Activated CD4-positive, alpha-beta T cell treated with anti-CD3 and anti-CD28 coated beads for 36 hours (primary cell): ENCODE results near the gene SRD5A1. TPM values are rescaled to one million over a fixed set of nuclear protein-coding genes. Genes with fewer than 3 reads are reported as not detected.
A peak's percentile ranks its signal among the peaks of the same experiment; 100 is the strongest.

Experiments
- ATAC-seq: fragments of 200-7000 bp; cut with Tn5 transposase; one replicate; pipeline ENCODE4 v1.10.0; 2021; ENCODE audit warnings: mild to moderate bottlenecking, moderate library complexity
- CTCF ChIA-PET: fragments of 350-600 bp; sonication (Branson Sonifier 250); formaldehyde crosslinking; loops from one replicate; lab custom pipeline; 2021; ENCODE audit warnings: antibody characterized with exemption; lab: Charles Lee
- POLR2A ChIA-PET: fragments of 350-600 bp; sonication (Branson Sonifier 250); formaldehyde crosslinking; loops from one replicate; lab custom pipeline; 2021; ENCODE audit warnings: antibody characterized with exemption, inconsistent platforms; lab: Charles Lee
- DNase-seq: peaks from one replicate; pipeline ENCODE4 v3.0.0-alpha.2; 2020
- H3K27ac Mint-ChIP-seq: one replicate; pipeline ENCODE4 v1.8.0; 2021; ENCODE audit warnings: mixed read lengths
- H3K27me3 Mint-ChIP-seq: one replicate; pipeline ENCODE4 v1.8.0; 2021; ENCODE audit warnings: mixed read lengths
- H3K36me3 Mint-ChIP-seq: one replicate; pipeline ENCODE4 v1.8.0; 2021; ENCODE audit warnings: low read depth, mixed read lengths
- H3K4me1 Mint-ChIP-seq: one replicate; pipeline ENCODE4 v1.8.0; 2021; ENCODE audit warnings: mixed read lengths
- H3K4me3 Mint-ChIP-seq: one replicate; pipeline ENCODE4 v1.8.0; 2021; ENCODE audit warnings: mild to moderate bottlenecking, moderate library complexity, mixed read lengths
- H3K9me3 Mint-ChIP-seq: one replicate; pipeline ENCODE4 v1.8.0; 2021; ENCODE audit warnings: low read depth, mixed read lengths
- intact Hi-C, 2 experiments: fragments of 100-400 bp; cut with DNase I in 1 of 2; cut with micrococcal nuclease in 1 of 2; formaldehyde crosslinking; loops; one replicate each; pipeline versions ENCODE4 v1.14.2 to v1.15.1; 2022 to 2024; cut with DNase I, micrococcal nuclease
- total RNA-seq, 2 experiments: library from RNA; stranded (reverse); gene quantifications; one replicate each; pipeline ENCODE4 v1.2.3, GENCODE V29; 2021

The SRD5A1 gene, protein sequence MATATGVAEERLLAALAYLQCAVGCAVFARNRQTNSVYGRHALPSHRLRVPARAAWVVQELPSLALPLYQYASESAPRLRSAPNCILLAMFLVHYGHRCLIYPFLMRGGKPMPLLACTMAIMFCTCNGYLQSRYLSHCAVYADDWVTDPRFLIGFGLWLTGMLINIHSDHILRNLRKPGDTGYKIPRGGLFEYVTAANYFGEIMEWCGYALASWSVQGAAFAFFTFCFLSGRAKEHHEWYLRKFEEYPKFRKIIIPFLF
- total RNA-seq: 10 to 100 TPM in 1 of 2 experiments, 1 to 10 TPM in 1; 7.6 to 11.1 TPM

DNA sequence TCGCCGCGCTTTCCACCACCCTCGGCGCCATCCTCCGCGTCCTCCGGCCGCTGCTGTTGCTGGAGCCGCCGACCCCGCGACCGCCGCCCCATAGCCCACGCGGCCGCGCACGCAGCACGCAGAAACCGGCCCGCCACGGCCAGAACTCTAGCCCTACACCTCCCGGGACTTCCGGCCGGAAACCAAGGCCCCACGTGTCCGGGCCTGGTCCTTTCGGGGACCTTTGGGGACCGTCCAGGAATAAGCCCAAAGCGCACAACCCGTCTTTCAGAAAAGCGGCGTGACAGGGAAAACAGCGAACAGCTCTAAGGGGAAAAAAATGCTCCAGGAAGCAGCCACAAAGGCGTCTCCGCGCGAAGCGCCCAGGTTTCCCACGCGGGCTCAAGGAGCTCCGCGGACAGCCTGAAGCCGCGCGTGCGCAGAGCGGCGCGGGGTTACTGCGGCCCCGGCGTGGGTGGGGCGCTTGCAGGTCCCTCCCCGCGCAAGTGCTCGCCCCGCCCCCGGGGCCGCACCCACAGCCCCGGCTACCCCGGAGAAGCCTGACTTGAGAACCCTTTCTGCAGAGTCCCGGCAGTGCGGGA is at the start of gene SRD5A1, which contains the start of gene NSUN2:
Gene SRD5A1 (plus strand): TSS at position 553 of the 581 bp plus-strand sequence. CDS start 137 bp downstream, outside the sequence.
Gene NSUN2 (minus strand): TSS at position 157 of the 581 bp plus-strand sequence. CDS start 65 bp downstream, at position 92.
- CTCF ChIA-PET: interaction anchor here (1.0 kb wide), 1 partner anchor 79 kb away, joined by 3 read pairs; no protein-coding TSS in a partner anchor
- H3K27ac Mint-ChIP-seq: peak within 1 kb of the TSS; percentile 98

DNA sequence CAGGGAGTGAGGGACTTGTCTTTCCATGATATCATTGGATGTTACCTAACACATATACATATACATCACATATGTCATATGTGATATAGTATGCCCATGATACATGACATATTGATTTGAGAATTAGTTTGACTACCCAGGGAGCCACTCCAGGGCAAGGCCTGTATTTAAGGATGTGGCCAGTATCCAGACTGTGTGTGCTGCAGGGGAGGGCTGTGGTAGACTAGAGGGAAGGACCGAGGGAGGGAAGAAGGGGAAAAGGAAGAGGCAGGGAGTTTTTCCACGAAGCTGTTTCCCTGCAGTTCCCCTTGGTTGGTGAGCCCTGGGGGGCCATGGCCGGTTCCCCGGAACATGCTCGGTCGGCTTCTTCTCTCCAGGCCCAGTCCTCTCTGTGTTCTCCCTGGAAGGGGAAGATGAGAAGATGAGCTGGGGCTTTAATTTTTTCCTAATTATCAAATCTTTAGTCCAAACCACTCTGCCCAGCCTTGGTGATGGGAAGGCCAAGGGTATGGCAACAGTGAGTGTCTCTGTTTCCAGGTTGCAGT is 49.1 kb upstream of the SRD5A1 start:
- intact Hi-C loops: loop anchor here in 1 of 2 experiments (10.0 kb wide), 1 partner anchor 1089 kb away; no protein-coding TSS in a partner anchor
- ChIA-PET CTCF (interaction anchor here (0.7 to 1.2 kb wide), 2 partner anchors 10 to 1340 kb away, joined by 3 read pairs; no protein-coding TSS in a partner anchor), POLR2A (no interaction called here)
- Mint-ChIP-seq H3K36me3 (no peaks in the 10 kb centered on the region), H3K9me3 (no peaks in the 10 kb centered on the region), H3K4me3 (no peak overlapping the region), H3K27me3 (peaks cover 46% of the 10 kb centered on the region), H3K4me1 (peaks cover 3% of the 10 kb centered on the region), H3K27ac (no peak overlapping the region)
- ATAC-seq (no peak), DNase-seq (no peak)

More for the DNA sequence above, at the start of gene SRD5A1, which contains the start of gene NSUN2:
- Mint-ChIP-seq H3K4me3 (peak within 1 kb of the TSS; percentile 99), H3K36me3 (peaks cover 42% of the 10 kb centered on the region), H3K4me1 (peaks cover 31% of the 10 kb centered on the region), H3K9me3 (no peaks in the 10 kb centered on the region), H3K27me3 (no peaks in the 10 kb centered on the region)
- intact Hi-C loops: loop anchor here (1.0 to 5.0 kb wide), 10 partner anchors 80 to 1236 kb away; partner anchors contain the start of genes FASTKD3 (in 2 of the 2), MED10 (in 2 of the 2), MTRR (in 2 of the 2) and TENT4A (in 2 of the 2)
- ATAC-seq (peak; percentile 89), DNase-seq (peak; percentile 96)
- POLR2A ChIA-PET: interaction anchor here (0.5 to 1.1 kb wide), 5 partner anchors 10 to 255 kb away, joined by 3 to 7 read pairs (median 5); partner anchors contain the start of gene MED10

DNA sequence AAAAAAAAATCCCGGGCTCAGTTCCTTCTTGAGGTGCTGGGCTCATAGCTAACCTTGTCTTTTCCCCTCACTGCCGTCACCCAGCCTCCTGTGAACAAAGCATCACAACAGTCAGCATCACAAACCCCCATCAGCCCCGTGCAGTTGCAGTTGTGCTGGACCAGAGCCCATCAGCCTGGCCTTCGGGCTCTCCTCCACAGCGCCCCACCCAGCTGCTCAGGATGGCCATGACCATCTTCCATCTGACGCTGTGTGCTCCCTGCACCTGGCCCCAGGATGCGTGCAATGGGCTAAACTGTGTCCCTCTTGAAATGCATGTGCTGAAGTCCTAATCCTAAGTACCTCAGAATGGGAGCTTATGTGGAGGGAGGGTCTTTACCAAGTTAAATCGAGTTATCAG is 48.5 kb upstream of the SRD5A1 start:
- H3K4me3 Mint-ChIP-seq: no peak overlapping the region
- DNase-seq: no peak
- CTCF ChIA-PET: interaction anchor here (0.7 to 1.2 kb wide), 2 partner anchors 10 to 1340 kb away, joined by 3 read pairs; no protein-coding TSS in a partner anchor
- H3K27me3 Mint-ChIP-seq: peaks cover 45% of the 10 kb centered on the region
- no peaks in the 10 kb centered on the region for H3K36me3 Mint-ChIP-seq
- H3K27ac Mint-ChIP-seq: no peak overlapping the region
- intact Hi-C loops: loop anchor here in 1 of 2 experiments (10.0 kb wide), 1 partner anchor 1090 kb away; no protein-coding TSS in a partner anchor
- ATAC-seq: no peak
- H3K4me1 Mint-ChIP-seq: peaks cover 3% of the 10 kb centered on the region
- POLR2A ChIA-PET: no interaction called here
- no peaks in the 10 kb centered on the region for H3K9me3 Mint-ChIP-seq

DNA sequence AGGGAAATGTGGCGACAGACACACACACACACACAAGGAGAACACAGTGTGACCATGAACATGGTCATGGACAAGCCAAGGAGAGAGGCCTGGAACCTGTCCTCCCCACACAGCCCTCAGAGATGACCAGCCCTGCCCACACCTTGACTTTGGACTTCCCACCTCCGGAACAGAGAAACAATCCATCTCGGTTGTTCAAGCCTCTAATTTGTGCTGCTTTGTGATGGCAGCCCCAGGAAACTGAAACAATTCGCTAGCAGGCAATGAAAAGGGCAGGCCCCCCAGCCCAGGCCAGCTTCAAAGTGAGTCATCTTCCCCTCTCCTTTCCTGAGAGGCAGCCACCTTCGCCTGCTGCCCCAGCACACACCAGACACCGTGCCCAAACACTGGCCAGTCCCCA is 48.1 kb upstream of the SRD5A1 start:
- ChIA-PET POLR2A (no interaction called here), CTCF (interaction anchor here (0.7 kb wide), 2 partner anchors 103 to 1339 kb away, joined by 3 read pairs; no protein-coding TSS in a partner anchor)
- Mint-ChIP-seq H3K4me1 (peaks cover 3% of the 10 kb centered on the region), H3K27me3 (peaks cover 42% of the 10 kb centered on the region), H3K4me3 (no peak overlapping the region), H3K36me3 (no peaks in the 10 kb centered on the region), H3K27ac (no peak overlapping the region), H3K9me3 (no peaks in the 10 kb centered on the region)
- intact Hi-C loops: loop anchor here in 1 of 2 experiments (10.0 kb wide), 1 partner anchor 1090 kb away; no protein-coding TSS in a partner anchor
- DNase-seq: no peak
- no peak for ATAC-seq

DNA sequence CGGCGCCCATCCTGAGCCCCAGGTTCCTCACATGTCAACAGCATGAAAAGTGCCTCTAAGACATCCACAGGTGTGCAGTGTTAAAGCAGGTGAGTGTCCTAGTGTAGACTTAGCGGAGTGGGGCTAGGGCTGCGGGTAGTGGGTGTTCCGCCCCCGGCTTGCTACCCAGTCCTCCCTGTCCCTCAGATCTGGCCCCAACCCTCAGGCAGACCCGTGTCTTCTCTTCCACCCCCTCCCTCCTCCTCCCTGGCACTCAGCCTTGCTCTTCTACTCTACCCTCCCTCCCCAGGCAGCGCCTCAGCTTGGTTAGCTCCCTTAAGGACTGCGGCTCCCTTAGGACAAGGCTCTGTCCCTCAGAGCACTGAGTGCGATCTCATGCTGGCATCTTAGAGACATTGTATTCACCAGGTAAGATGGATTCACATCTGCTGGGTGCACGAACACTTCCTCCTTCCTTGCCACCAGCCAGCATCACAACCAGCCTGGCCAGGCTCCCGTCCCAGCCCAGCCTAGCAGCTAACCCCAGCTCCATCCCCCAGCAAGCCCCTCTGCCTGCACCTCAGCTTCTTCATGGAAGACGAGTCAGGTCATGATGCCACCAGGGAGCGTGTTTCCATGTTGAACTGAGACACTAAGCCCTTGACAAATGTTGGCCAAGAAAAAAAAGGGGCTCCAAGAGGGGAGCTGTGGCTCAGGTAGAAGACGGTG is 47.1 kb upstream of the SRD5A1 start:
- H3K9me3 Mint-ChIP-seq: no peaks in the 10 kb centered on the region
- CTCF ChIA-PET: interaction anchor here (0.7 kb wide), 2 partner anchors 104 to 1429 kb away, joined by 3 read pairs; no protein-coding TSS in a partner anchor

DNA sequence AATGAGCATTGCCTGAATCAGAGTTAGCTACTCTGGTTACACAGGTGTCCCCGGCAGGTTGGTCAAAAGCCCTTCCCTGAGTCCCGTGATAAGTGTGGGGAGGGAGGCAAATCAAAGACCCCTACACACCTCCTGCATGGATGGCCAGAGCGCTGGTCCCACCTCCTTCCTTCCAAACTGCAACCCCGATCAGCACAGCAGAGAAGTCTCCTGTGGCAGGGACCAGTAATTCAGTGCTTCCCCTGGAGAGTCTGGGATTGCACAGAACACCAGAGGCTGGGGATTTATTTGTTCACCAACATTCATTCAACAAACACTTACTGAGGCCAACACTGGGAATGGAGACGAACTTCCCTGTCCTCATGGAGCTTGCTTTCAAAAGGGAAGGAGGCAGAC is 46.6 kb upstream of the SRD5A1 start:
- ATAC-seq (no peak), DNase-seq (no peak)
- ChIA-PET CTCF (interaction anchor here (0.7 kb wide), 1 partner anchor 1429 kb away, joined by 3 read pairs; no protein-coding TSS in a partner anchor), POLR2A (no interaction called here)
- intact Hi-C loops: loop anchor here in 1 of 2 experiments (10.0 kb wide), 1 partner anchor 1092 kb away; no protein-coding TSS in a partner anchor
- Mint-ChIP-seq H3K4me1 (peaks cover 3% of the 10 kb centered on the region), H3K27me3 (peaks cover 34% of the 10 kb centered on the region), H3K27ac (no peak overlapping the region), H3K9me3 (no peaks in the 10 kb centered on the region), H3K4me3 (no peak overlapping the region), H3K36me3 (no peaks in the 10 kb centered on the region)

More for the DNA sequence above, 47.1 kb upstream of the SRD5A1 start:
- ATAC-seq (no peak), DNase-seq (no peak)
- POLR2A ChIA-PET: no interaction called here
- H3K4me3 Mint-ChIP-seq: no peak overlapping the region
- H3K4me1 Mint-ChIP-seq: peaks cover 3% of the 10 kb centered on the region
- no peaks in the 10 kb centered on the region for H3K36me3 Mint-ChIP-seq
- no peak overlapping the region for H3K27ac Mint-ChIP-seq
- H3K27me3 Mint-ChIP-seq: peaks cover 37% of the 10 kb centered on the region
- intact Hi-C loops: loop anchor here in 1 of 2 experiments (10.0 kb wide), 1 partner anchor 1091 kb away; no protein-coding TSS in a partner anchor

DNA sequence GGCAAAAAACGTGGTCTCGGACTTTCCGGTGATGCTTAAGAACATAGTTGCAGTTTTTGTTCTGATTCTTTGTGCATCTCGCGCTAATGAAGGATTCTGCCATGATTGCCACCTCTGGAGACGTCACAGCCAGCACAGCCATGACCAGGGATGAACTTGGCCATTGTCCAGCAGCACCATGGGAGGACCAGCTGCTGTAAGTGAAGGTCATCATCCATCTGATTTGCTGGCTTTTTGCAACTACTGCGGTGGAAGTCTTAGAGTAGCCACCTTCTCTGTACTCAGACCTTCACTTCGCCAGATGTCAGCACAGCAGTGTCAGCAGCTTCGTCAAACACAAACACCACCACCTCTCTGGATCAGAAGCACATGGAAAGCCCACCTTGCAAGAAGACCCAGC is 46.1 kb upstream of the SRD5A1 start:
- no peak for DNase-seq
- Mint-ChIP-seq H3K4me1 (peaks cover 3% of the 10 kb centered on the region), H3K4me3 (no peak overlapping the region), H3K9me3 (no peaks in the 10 kb centered on the region), H3K27ac (no peak overlapping the region), H3K36me3 (no peaks in the 10 kb centered on the region), H3K27me3 (peaks cover 29% of the 10 kb centered on the region)
- CTCF ChIA-PET: interaction anchor here (0.7 kb wide), 2 partner anchors 162 to 214 kb away, joined by 3 read pairs; no protein-coding TSS in a partner anchor
- no peak for ATAC-seq
- POLR2A ChIA-PET: no interaction called here
- intact Hi-C loops: loop anchor here in 1 of 2 experiments (10.0 kb wide), 1 partner anchor 1092 kb away; no protein-coding TSS in a partner anchor

DNA sequence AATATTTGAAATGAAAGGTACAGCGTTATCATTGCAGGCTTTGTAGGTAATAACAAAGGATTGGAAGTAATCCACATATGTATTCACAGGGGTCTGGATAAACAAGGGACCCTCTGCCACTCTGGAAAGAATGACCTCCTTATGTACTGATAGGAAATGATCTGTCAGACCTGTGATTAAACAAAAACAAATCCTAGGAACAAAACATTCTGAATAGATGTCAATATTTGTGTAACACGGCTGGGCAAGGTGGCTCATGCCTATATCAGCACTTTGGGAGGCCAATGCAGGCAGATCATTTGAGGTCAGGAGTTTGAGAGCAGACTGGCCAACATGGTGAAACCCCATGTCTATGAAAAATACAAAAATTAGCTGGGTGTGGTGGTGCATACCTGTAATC is 42.7 kb upstream of the SRD5A1 start:
- Mint-ChIP-seq H3K4me1 (no peaks in the 10 kb centered on the region), H3K36me3 (no peaks in the 10 kb centered on the region), H3K27ac (no peak overlapping the region), H3K9me3 (no peaks in the 10 kb centered on the region), H3K27me3 (peaks cover 5% of the 10 kb centered on the region), H3K4me3 (no peak overlapping the region)
- DNase-seq (no peak), ATAC-seq (no peak)
- CTCF ChIA-PET: no interaction called here
- intact Hi-C loops: no loop called here
- POLR2A ChIA-PET: no interaction called here

DNA sequence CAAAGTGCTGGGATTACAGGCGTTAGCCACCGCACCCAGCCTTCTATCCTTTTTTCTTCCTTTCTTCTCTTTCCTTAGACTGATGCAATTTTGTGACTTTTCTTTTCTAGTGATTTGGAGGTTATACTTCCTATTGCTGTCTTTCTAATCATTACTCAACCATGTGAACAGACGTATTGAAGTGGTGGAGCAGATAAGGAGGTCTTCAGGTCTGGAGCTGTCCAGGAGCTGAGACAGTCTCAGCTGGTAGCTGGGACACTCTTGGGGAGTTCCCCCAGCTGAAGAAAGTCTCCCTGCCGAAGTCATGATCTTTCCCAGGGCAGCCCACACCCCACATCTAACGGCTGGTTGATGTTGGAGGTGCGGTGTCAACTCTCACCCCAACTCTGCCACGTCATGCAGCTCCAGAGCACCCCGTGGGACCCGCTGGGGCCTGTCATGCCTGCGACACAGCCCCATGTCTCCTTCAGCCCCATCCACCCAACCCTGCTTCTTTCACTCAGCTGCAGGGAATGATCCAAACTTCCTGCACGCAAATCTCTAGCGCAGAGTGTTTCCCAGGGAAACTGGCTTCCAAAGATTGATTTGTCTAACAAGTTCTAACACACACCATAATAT is 41.5 kb upstream of the SRD5A1 start:
- DNase-seq: no peak
- no peaks in the 10 kb centered on the region for H3K4me1 Mint-ChIP-seq
- intact Hi-C loops: no loop called here
- no peak overlapping the region for H3K27ac Mint-ChIP-seq
- CTCF ChIA-PET: no interaction called here
- ATAC-seq: no peak
- no peaks in the 10 kb centered on the region for H3K9me3 Mint-ChIP-seq
- peaks cover 6% of the 10 kb centered on the region for H3K36me3 Mint-ChIP-seq
- POLR2A ChIA-PET: interaction anchor here (0.6 kb wide), 1 partner anchor 30 kb away, joined by 3 read pairs; no protein-coding TSS in a partner anchor
- H3K27me3 Mint-ChIP-seq: no peaks in the 10 kb centered on the region
- H3K4me3 Mint-ChIP-seq: no peak overlapping the region

DNA sequence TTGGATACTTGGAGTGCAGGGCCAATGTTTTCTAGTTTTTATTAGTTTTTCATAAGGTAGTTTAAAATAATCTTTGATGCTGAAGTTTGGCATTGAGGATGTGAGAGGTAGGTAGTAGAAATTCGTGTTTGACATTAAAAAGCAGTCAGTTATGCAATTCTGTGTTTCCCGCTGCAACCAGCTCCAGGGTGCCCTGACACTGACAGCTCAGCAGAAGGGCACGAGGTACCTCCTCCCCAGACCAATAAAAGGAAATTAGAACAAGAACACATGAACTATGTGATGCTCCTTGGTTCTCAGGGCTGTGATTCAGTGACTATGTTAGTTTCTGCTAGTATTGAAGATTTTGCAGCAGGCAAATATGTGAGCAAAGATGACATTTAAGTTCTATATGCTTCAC is 40.6 kb upstream of the SRD5A1 start:
- ChIA-PET CTCF (interaction anchor here (0.7 kb wide), 1 partner anchor 1259 kb away, joined by 4 read pairs; the partner anchor contains the start of gene CFAP90), POLR2A (no interaction called here)
- no peak overlapping the region for H3K27ac Mint-ChIP-seq
- intact Hi-C loops: no loop called here
- peaks cover 14% of the 10 kb centered on the region for H3K36me3 Mint-ChIP-seq
- ATAC-seq (no peak), DNase-seq (no peak)
- no peaks in the 10 kb centered on the region for H3K27me3 Mint-ChIP-seq
- no peaks in the 10 kb centered on the region for H3K4me1 Mint-ChIP-seq
- no peak overlapping the region for H3K4me3 Mint-ChIP-seq
- no peaks in the 10 kb centered on the region for H3K9me3 Mint-ChIP-seq
